NCI-H1930 (cell line): Measurements from ENCODE around the gene SLC41A1.

ENCODE experiments used
- DNase-seq, 2 experiments: peaks; one replicate each; lab custom pipeline; 2025; lab: John Stamatoyannopoulos, UW

SLC41A1 gene

GRCh38 chr1:205787287-205787916, 25.6 kb downstream of the SLC41A1 start:
- no peak for DNase-seq

- no peak for DNase-seq
Measured at GRCh38 chr1:205786601-205787000, 26.4 kb downstream of the SLC41A1 start.

GRCh38 chr1:205785446-205785845, 27.6 kb downstream of the SLC41A1 start:
- DNase-seq = no peak

- no peak for DNase-seq
Measured at GRCh38 chr1:205783904-205784303, 29.1 kb downstream of the SLC41A1 start.

- DNase-seq = no peak
Measured at GRCh38 chr1:205783433-205783795, 29.6 kb downstream of the SLC41A1 start.

- DNase-seq = no peak
Measured at GRCh38 chr1:205782627-205783432, 30.2 kb downstream of the SLC41A1 start.

- no peak for DNase-seq
Measured at GRCh38 chr1:205780335-205780734, 32.7 kb downstream of the SLC41A1 start.

GRCh38 chr1:205777994-205778393, 35.0 kb downstream of the SLC41A1 start:
- DNase-seq = no peak

- DNase-seq = no peak
Measured at GRCh38 chr1:205775717-205776056, 37.3 kb downstream of the SLC41A1 start.

- peak; percentile 56 to 74 for DNase-seq
Measured at GRCh38 chr1:205775015-205775716, 37.8 kb downstream of the SLC41A1 start, which contains the start of gene RAB29. Gene RAB29 (minus strand): TSS chr1:205775482. CDS start chr1:205774956, 526 bp downstream.

GRCh38 chr1:205774198-205775014, 38.6 kb downstream of the SLC41A1 start:
- DNase-seq = no peak

GRCh38 chr1:205772607-205773032, 40.4 kb downstream of the SLC41A1 start:
- no peak for DNase-seq

- DNase-seq = no peak
Measured at GRCh38 chr1:205770618-205771017, 42.4 kb downstream of the SLC41A1 start.

GRCh38 chr1:205769641-205770365, 43.2 kb downstream of the SLC41A1 start:
- DNase-seq = no peak

GRCh38 chr1:205767248-205767647, 45.8 kb downstream of the SLC41A1 start:
- DNase-seq = no peak

- DNase-seq = no peak
Measured at GRCh38 chr1:205766570-205766969, 46.4 kb downstream of the SLC41A1 start.

- no peak for DNase-seq
Measured at GRCh38 chr1:205766038-205766437, 47.0 kb downstream of the SLC41A1 start.

GRCh38 chr1:205764578-205764977, 48.4 kb downstream of the SLC41A1 start:
- DNase-seq = no peak

- no peak for DNase-seq
Measured at GRCh38 chr1:205763980-205764379, 49.0 kb downstream of the SLC41A1 start.

GRCh38 chr1:205760606-205761005, 52.4 kb downstream of the SLC41A1 start:
- no peak for DNase-seq

GRCh38 chr1:205756552-205756951, 56.4 kb downstream of the SLC41A1 start:
- no peak for DNase-seq
